GM18505 (cell line): ENCODE measurements around the gene KCNK5.

Experiments
- ATAC-seq: cut with Tn5 transposase; IDR thresholded peaks from one replicate; pipeline ENCODE4 v1.9.1; 2021; ENCODE audit not compliant: unreplicated experiment
- POLR2A ChIP-seq: IDR thresholded peaks from 4 replicates; pipeline ENCODE4 v1.6.1; 2011; ENCODE audit warnings: borderline replicate concordance; ENCODE audit not compliant: insufficient read depth, insufficient read length; ENCODE audit errors: extremely low read depth

The KCNK5 gene

GRCh38 chr6:39157511-39157910 is 71.8 kb downstream of the KCNK5 start:
- TF ChIP-seq POLR2A, result no peak
- no peak for ATAC-seq

GRCh38 chr6:39156801-39157200 is 72.5 kb downstream of the KCNK5 start:
- no peak for TF ChIP-seq POLR2A
- no peak for ATAC-seq

- no peak for TF ChIP-seq POLR2A
- ATAC-seq, result no peak
These were observed 74.6 kb downstream of the KCNK5 start for GRCh38 chr6:39154705-39155104.

- TF ChIP-seq POLR2A, result no peak
- no peak for ATAC-seq
These were observed 75.4 kb downstream of the KCNK5 start for GRCh38 chr6:39153766-39154397.

- TF ChIP-seq POLR2A, result no peak
- no peak for ATAC-seq
These were observed 77.0 kb downstream of the KCNK5 start for GRCh38 chr6:39152262-39152661.

GRCh38 chr6:39151211-39151610 is 78.1 kb downstream of the KCNK5 start:
- no peak for TF ChIP-seq POLR2A
- ATAC-seq, result no peak

- no peak for TF ChIP-seq POLR2A
- ATAC-seq, result no peak
These were observed 84.6 kb downstream of the KCNK5 start for GRCh38 chr6:39144481-39145173.

GRCh38 chr6:39143238-39143930 is 85.9 kb downstream of the KCNK5 start:
- TF ChIP-seq POLR2A, result no peak
- no peak for ATAC-seq

GRCh38 chr6:39140556-39141167 is 88.6 kb downstream of the KCNK5 start:
- no peak for TF ChIP-seq POLR2A
- ATAC-seq, result no peak
